GM12878 (cell line): ENCODE data around the gene TSFM. TPM values are rescaled to one million over a fixed set of nuclear protein-coding genes. Genes with fewer than 3 reads are reported as not detected.

Experiments
- ATAC-seq: fragments of 200-7000 bp; cut with Tn5 transposase; 3 replicates; pipeline ENCODE4 v1.9.1; 2020; ENCODE audit warnings: mild to moderate bottlenecking, moderate library complexity
- BruUV-seq: library from RNA; stranded (reverse); fragments of 400-500 nt; replicated peaks from 2 replicates; lab custom pipeline; 2021; lab: Mats Ljungman, UMichigan
- CTCF ChIA-PET: fragments of 300-600 bp; sonication (Branson Sonifier 250); formaldehyde crosslinking; extraction: SDS; loops from one replicate; lab custom pipeline; 2021; ENCODE audit warnings: inconsistent platforms; lab: Yijun Ruan, JAX
- POLR2A ChIA-PET: fragments of 350-600 bp; formaldehyde crosslinking; extraction: SDS; loops from one replicate; lab custom pipeline; 2021; ENCODE audit warnings: inconsistent platforms; lab: Charles Lee
- RAD21 ChIA-PET: fragments of 300-600 bp; sonication (Branson Sonifier 250); formaldehyde crosslinking; loops from one replicate; lab custom pipeline; 2023; ENCODE audit warnings: antibody characterized with exemption; ENCODE audit not compliant: unreplicated experiment; lab: Charles Lee
- SMC1A ChIA-PET: fragments of 300-600 bp; sonication (Branson Sonifier 250); formaldehyde crosslinking; loops from one replicate; lab custom pipeline; 2023; ENCODE audit not compliant: unreplicated experiment, uncharacterized antibody; lab: Charles Lee
- DNase-seq: peaks from one replicate; pipeline ENCODE4 v3.0.0-alpha.2; 2011; ENCODE audit warnings: low read depth, low spot score
- FAIRE-seq: peaks from 3 replicates; lab custom pipeline; 2011; peaks lifted over from hg19 to GRCh38; lab: Jason Lieb, UNC
- H2AFZ ChIP-seq: 2 replicates; pipeline ENCODE4 v1.6.0; 2011; ENCODE audit warnings: low read depth, low read length, control low read depth; ENCODE audit not compliant: control insufficient read depth
- H3K27ac ChIP-seq: 2 replicates; pipeline ENCODE4 v1.5.1; 2011; ENCODE audit warnings: control low read depth; ENCODE audit not compliant: control insufficient read depth, insufficient read depth
- H3K27me3 ChIP-seq, 2 experiments: replicated peaks in 1 of 2; 2 replicates each; pipeline versions ENCODE4 v1.6.0 to v1.6.1; 2011; ENCODE audit warnings: low read length in 1 of 2; ENCODE audit not compliant: control insufficient read depth in 2 of 2, insufficient read depth in 2 of 2
- H3K36me3 ChIP-seq, 2 experiments: 2 replicates each; pipeline ENCODE4 v1.5.1; 2011; ENCODE audit warnings: low read length in 1 of 2; ENCODE audit not compliant: control insufficient read depth in 2 of 2, insufficient read depth in 2 of 2
- H3K4me1 ChIP-seq: 2 replicates; pipeline ENCODE4 v1.6.1; 2011; ENCODE audit warnings: mild to moderate bottlenecking, low read length, moderate library complexity, mixed read lengths; ENCODE audit not compliant: control insufficient read depth, insufficient read depth
- H3K4me2 ChIP-seq: 2 replicates; pipeline ENCODE4 v1.6.0; 2011; ENCODE audit warnings: control low read depth; ENCODE audit not compliant: control insufficient read depth, insufficient read depth
- H3K4me3 ChIP-seq: fragments of 200-600 bp; sonication (generic); 2 replicates; pipeline ENCODE4 v1.5.1; 2016
- H3K79me2 ChIP-seq: 2 replicates; pipeline ENCODE4 v1.6.0; 2011; ENCODE audit warnings: low read length; ENCODE audit not compliant: control insufficient read depth, insufficient read depth
- H3K9ac ChIP-seq: 2 replicates; pipeline ENCODE4 v1.8.0; 2011; ENCODE audit warnings: low read length, control low read depth, mixed read lengths; ENCODE audit not compliant: control insufficient read depth, insufficient read depth
- H3K9me3 ChIP-seq: replicated peaks from 3 replicates; pipeline ENCODE4 v1.5.1; 2011; ENCODE audit warnings: mild to moderate bottlenecking, low read length; ENCODE audit not compliant: control insufficient read depth, insufficient read depth
- H4K20me1 ChIP-seq: 2 replicates; pipeline ENCODE4 v1.6.0; 2011; ENCODE audit not compliant: control insufficient read depth, insufficient read depth
- CBFB ChIP-seq: IDR thresholded peaks from 2 replicates; pipeline ENCODE4 v1.6.1; 2016; ENCODE audit warnings: antibody characterized with exemption, low read depth
- CHD2 ChIP-seq: IDR thresholded peaks from 2 replicates; pipeline ENCODE4 v1.6.1; 2011; ENCODE audit warnings: low read depth, low read length, improper control_type of control experiment, borderline replicate concordance
- EP300 ChIP-seq, 2 experiments: fragments of 150-350 bp in 1 of 2; IDR thresholded peaks; 2 replicates each; pipeline ENCODE4 v1.6.1; 2011 to 2012; ENCODE audit warnings: low read depth in 2 of 2, low read length in 2 of 2, borderline replicate concordance in 1 of 2, improper control_type of control experiment in 1 of 2, inconsistent platforms in 1 of 2; ENCODE audit not compliant: control insufficient read depth in 1 of 2
- HCFC1 ChIP-seq: fragments of 150-350 bp; IDR thresholded peaks from 2 replicates; pipeline ENCODE4 v1.6.1; 2014; ENCODE audit warnings: low read length
- IKZF1 ChIP-seq: fragments of 450-650 bp; conservative IDR thresholded peaks from 2 replicates; pipeline ENCODE4 v1.6.1; 2017; ENCODE audit warnings: antibody characterized with exemption, mild to moderate bottlenecking
- MEF2A ChIP-seq: IDR thresholded peaks from 2 replicates; pipeline ENCODE4 v1.6.1; 2011; ENCODE audit warnings: low read depth, mild to moderate bottlenecking, low read length, moderate library complexity; ENCODE audit not compliant: insufficient read depth
- NFIC ChIP-seq: IDR thresholded peaks from 2 replicates; pipeline ENCODE4 v1.6.1; 2012; ENCODE audit warnings: low read depth, mild to moderate bottlenecking, inconsistent platforms, low read length, moderate library complexity
- NFYB ChIP-seq: IDR thresholded peaks from 2 replicates; pipeline ENCODE4 v1.6.1; 2011; ENCODE audit warnings: low read depth, mild to moderate bottlenecking, low read length, improper control_type of control experiment, moderate library complexity; ENCODE audit not compliant: insufficient read depth
- NR2C1 ChIP-seq: fragments of 450-650 bp; IDR thresholded peaks from 2 replicates; pipeline ENCODE4 v1.6.1; 2017; ENCODE audit warnings: antibody characterized with exemption, mild to moderate bottlenecking, moderate library complexity
- RFX5 ChIP-seq: IDR thresholded peaks from 2 replicates; pipeline ENCODE4 v1.6.1; 2011; ENCODE audit warnings: low read depth, low read length, improper control_type of control experiment
- SMARCA5 ChIP-seq: fragments of 450-650 bp; IDR thresholded peaks from 2 replicates; pipeline ENCODE4 v1.6.1; 2017; ENCODE audit warnings: mild to moderate bottlenecking
- TAF1 ChIP-seq: IDR thresholded peaks from 2 replicates; pipeline ENCODE4 v1.6.1; 2011; ENCODE audit warnings: mild to moderate bottlenecking, low read depth, low read length, borderline replicate concordance
- ZNF24 ChIP-seq: fragments of 450-650 bp; IDR thresholded peaks from 2 replicates; pipeline ENCODE4 v1.6.1; 2017; ENCODE audit warnings: antibody characterized with exemption, mild to moderate bottlenecking
- WGBS: methylation state at CpG from one replicate; pipeline ENCODE4 v1.1.6; 2016; ENCODE audit warnings: low lambda C conversion rate; ENCODE audit not compliant: insufficient replicate concordance, insufficient coverage; ENCODE audit errors: missing lambda C conversion rate; 5-methylcytosine and 5-hydroxymethylcytosine counted together
- in situ Hi-C: fragments of 300-500 bp; cut with MboI; formaldehyde crosslinking; loops from 9 replicates; pipeline ENCODE4 v1.14.3; 2018; ENCODE audit warnings: mixed read lengths
- intact Hi-C: fragments of 100-400 bp; cut with micrococcal nuclease; formaldehyde crosslinking; loops from one replicate; pipeline ENCODE4 v1.14.2; 2022; ENCODE audit not compliant: unreplicated experiment
- polyA plus RNA-seq, 11 experiments: library from polyadenylated mRNA; depleted of rRNA in 4 of 11; unstranded in 6 of 11; stranded (reverse) in 5 of 11; fragments of >200 nt; fragmentation: Nextera tagmentation in 4 of 11; fragmentation: Illumina TruSeq in 1 of 11; extraction: Ambion mirVana in 4 of 11; extraction: Trizol in 1 of 11; gene quantifications; 1 replicate in 1 of 11; 2 replicates in 10 of 11; pipeline versions ENCODE4 v1.2.1 to v1.2.3, GENCODE V29; 2011 to 2016; ENCODE audit warnings: inconsistent platforms in 2 of 11, missing spikeins in 2 of 11, low read depth in 1 of 11
- total RNA-seq, 4 experiments: library from RNA; depleted of rRNA in 3 of 4; stranded (reverse); fragments of >200 nt in 3 of 4; fragmentation: Illumina TruSeq in 1 of 4; extraction: Trizol in 1 of 4; gene quantifications; 2 replicates each; pipeline versions ENCODE4 v1.2.1 to v1.2.3, GENCODE V29; 2013 to 2021
- TF ChIP-seq, protein P1 (sequence below): IDR thresholded peaks from 2 replicates; pipeline ENCODE4 v1.6.1; 2011; ENCODE audit warnings: borderline replicate concordance, low read depth, mild to moderate bottlenecking, moderate library complexity, low read length; ENCODE audit not compliant: insufficient read depth, poor library complexity, severe bottlenecking
- TF ChIP-seq, protein P2 (sequence below): fragments of 450-650 bp; conservative IDR thresholded peaks from 2 replicates; pipeline ENCODE4 v1.6.1; 2017; ENCODE audit warnings: mild to moderate bottlenecking, moderate library complexity
- TF ChIP-seq, protein P3 (sequence below): IDR thresholded peaks from 2 replicates; pipeline ENCODE4 v1.6.1; 2011; ENCODE audit warnings: mild to moderate bottlenecking, low read depth, low read length, moderate library complexity; ENCODE audit not compliant: insufficient replicate concordance

The TSFM gene
- total and polyA plus RNA-seq, 10 of the 15 experiments (the other 5 are each of a cell fraction or from before 2014, with no cell fraction given), result 36.7 to 132 (median 45.6) TPM

DNA sequence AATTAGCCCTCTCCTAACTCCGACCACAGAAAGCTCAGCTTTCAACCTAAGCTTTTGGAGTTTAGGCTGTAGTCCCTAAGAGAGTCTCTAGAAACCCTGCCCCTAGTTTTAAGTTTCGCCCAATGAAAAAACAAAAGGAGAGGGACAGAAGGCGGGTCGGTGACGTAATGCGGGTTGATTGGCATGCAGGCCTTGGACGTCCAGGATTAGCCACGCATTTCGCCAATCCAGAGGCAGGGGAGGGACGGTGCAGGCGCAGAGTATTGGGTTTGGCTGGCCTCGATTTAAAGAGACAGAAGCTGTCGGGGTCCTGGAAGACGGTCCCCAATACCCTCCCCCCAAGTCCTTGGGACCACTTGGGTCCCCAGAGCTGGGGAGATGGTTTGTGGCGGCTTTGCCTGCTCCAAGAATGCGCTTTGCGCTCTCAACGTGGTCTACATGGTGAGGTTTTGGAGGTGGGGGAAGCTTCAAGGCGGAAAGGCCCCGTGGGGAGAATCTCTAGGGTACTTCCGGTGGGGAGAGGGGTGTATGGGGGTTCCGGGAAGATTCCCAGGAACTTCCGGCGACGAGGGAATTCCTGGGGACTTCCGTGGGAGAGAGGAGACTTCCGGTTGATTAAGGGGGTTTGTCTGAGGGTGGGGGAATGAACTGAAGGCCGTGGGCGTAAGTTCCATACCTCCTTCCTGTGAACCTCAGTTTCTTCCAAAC, 37.7 kb upstream of the TSFM start, which contains the start of gene TSPAN31:
Gene TSPAN31 (plus strand): TSS at position 263 of the 708 bp plus-strand sequence. CDS start 116 bp downstream, at position 379.
- H2AFZ ChIP-seq, result peak within 1 kb of the TSS; percentile 90
- H3K4me3 ChIP-seq, result peak within 1 kb of the TSS; percentile 91
- peak within 1 kb of the TSS; percentile 93 for H3K9ac ChIP-seq
- WGBS, result under 1% methylated on average over 29 of the region's 29 CpGs
- ATAC-seq, result peak; percentile 87
- FAIRE-seq, result peak; percentile 82
- no peaks in the 10 kb centered on the region for H4K20me1 ChIP-seq
- BruUV-seq, result no TSS peak
- intact Hi-C loops (no loop called here), in situ Hi-C loops (no loop called here)
- peak within 1 kb of the TSS; percentile 94 for H3K27ac ChIP-seq
- H3K9me3 ChIP-seq, result no peaks in the 10 kb centered on the region
- peaks cover 5 to 6% of the 10 kb centered on the region in 2 experiments for H3K36me3 ChIP-seq
- DNase-seq, result peak; percentile 92
- CTCF ChIA-PET, result interaction anchor here (0.8 to 2.9 kb wide), 10 partner anchors 12 to 289 kb away, joined by 3 to 28 read pairs (median 3); partner anchors contain the start of genes GLI1 and INHBE
- peak within 1 kb of the TSS; percentile 99 for H3K4me2 ChIP-seq
- POLR2A ChIA-PET, result interaction anchor here (0.5 to 3.0 kb wide), 7 partner anchors 9 to 268 kb away, joined by 3 to 19 read pairs (median 5); partner anchors contain the start of gene MARCHF9
- H3K27me3 ChIP-seq, result no peaks in the 10 kb centered on the region
- SMC1A ChIA-PET, result interaction anchor here (0.8 to 2.4 kb wide), 7 partner anchors 12 to 286 kb away, joined by 3 to 14 read pairs (median 4); partner anchors contain the start of genes EEF1AKMT3 and METTL1
- peaks cover 22% of the 10 kb centered on the region for H3K4me1 ChIP-seq
- peaks cover 32% of the 10 kb centered on the region for H3K79me2 ChIP-seq
- RAD21 ChIA-PET, result interaction anchor here (0.7 to 1.5 kb wide), 5 partner anchors 12 to 286 kb away, joined by 3 to 6 read pairs (median 5); partner anchors contain the start of gene CTDSP2
- peak; percentile 81 for TF ChIP-seq IKZF1
- peak; percentile 47; the same call in 1 of the 2 replicates for TF ChIP-seq NFIC
- TF ChIP-seq, protein P1, sequence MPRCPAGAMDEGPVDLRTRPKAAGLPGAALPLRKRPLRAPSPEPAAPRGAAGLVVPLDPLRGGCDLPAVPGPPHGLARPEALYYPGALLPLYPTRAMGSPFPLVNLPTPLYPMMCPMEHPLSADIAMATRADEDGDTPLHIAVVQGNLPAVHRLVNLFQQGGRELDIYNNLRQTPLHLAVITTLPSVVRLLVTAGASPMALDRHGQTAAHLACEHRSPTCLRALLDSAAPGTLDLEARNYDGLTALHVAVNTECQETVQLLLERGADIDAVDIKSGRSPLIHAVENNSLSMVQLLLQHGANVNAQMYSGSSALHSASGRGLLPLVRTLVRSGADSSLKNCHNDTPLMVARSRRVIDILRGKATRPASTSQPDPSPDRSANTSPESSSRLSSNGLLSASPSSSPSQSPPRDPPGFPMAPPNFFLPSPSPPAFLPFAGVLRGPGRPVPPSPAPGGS, result peak; percentile 69
- no peak for TF ChIP-seq MEF2A
- TF ChIP-seq ZNF24, result no peak
- TF ChIP-seq TAF1, result no peak
- peak; percentile 88 for TF ChIP-seq CHD2
- peak; percentile 58 for TF ChIP-seq CBFB
- TF ChIP-seq, protein P2, sequence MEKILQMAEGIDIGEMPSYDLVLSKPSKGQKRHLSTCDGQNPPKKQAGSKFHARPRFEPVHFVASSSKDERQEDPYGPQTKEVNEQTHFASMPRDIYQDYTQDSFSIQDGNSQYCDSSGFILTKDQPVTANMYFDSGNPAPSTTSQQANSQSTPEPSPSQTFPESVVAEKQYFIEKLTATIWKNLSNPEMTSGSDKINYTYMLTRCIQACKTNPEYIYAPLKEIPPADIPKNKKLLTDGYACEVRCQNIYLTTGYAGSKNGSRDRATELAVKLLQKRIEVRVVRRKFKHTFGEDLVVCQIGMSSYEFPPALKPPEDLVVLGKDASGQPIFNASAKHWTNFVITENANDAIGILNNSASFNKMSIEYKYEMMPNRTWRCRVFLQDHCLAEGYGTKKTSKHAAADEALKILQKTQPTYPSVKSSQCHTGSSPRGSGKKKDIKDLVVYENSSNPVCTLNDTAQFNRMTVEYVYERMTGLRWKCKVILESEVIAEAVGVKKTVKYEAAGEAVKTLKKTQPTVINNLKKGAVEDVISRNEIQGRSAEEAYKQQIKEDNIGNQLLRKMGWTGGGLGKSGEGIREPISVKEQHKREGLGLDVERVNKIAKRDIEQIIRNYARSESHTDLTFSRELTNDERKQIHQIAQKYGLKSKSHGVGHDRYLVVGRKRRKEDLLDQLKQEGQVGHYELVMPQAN, result 0 out of 2 replicates have a peak, but pooled peaks have one; percentile 26
- TF ChIP-seq, protein P3, sequence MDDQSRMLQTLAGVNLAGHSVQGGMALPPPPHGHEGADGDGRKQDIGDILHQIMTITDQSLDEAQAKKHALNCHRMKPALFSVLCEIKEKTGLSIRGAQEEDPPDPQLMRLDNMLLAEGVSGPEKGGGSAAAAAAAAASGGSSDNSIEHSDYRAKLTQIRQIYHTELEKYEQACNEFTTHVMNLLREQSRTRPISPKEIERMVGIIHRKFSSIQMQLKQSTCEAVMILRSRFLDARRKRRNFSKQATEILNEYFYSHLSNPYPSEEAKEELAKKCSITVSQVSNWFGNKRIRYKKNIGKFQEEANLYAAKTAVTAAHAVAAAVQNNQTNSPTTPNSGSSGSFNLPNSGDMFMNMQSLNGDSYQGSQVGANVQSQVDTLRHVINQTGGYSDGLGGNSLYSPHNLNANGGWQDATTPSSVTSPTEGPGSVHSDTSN, result peak; percentile 97
- TF ChIP-seq EP300 (IDR thresholded peaks at IDR 0.05; ENCODE audit: borderline replicate concordance in 1 of 2, control insufficient read depth in 1 of 2, low read depth in 2 of 2, low read length in 2 of 2), result no peak
- peak; percentile 93 for TF ChIP-seq RFX5
- TF ChIP-seq HCFC1, result 0 out of 2 replicates have a peak, but pooled peaks have one; percentile 14
- TF ChIP-seq NFYB, result peak; percentile 98
- TF ChIP-seq SMARCA5, result 0 out of 2 replicates have a peak, but pooled peaks have one; percentile 55
- no peak for TF ChIP-seq NR2C1
